Colon (tissue), 2 donors: Measurements from ENCODE around the gene RPS6KA3.
"Not testable (repeated sequence)": the region's sequence is repeated elsewhere in the genome, so short reads cannot be mapped to it uniquely, and the experiment has no call there.

ENCODE experiments used
- FAIRE-seq: peaks from 2 replicates; lab custom pipeline; 2012; peaks lifted over from hg19 to GRCh38; lab: Jason Lieb, UNC
- donor health status: control.
- donor health status: control.

RPS6KA3 gene

GRCh38 chrX:20141281-20142220 lies 125.2 kb downstream of the RPS6KA3 start, which contains the start of gene EIF1AX:
EIF1AX (minus strand) TSS chrX:20141838; CDS start chrX:20141640, 198 bp downstream.
- FAIRE-seq = peak; percentile 99

GRCh38 chrX:20140420-20140819 lies 126.3 kb downstream of the RPS6KA3 start:
- FAIRE-seq = peak; percentile 86

GRCh38 chrX:20139966-20140365 lies 126.7 kb downstream of the RPS6KA3 start:
- FAIRE-seq = no peak

- no peak for FAIRE-seq
Observed at GRCh38 chrX:20135944-20136343, 130.8 kb downstream of the RPS6KA3 start.

- FAIRE-seq = no peak
Observed at GRCh38 chrX:20132666-20133065, 134.0 kb downstream of the RPS6KA3 start.

- peak; percentile 24 for FAIRE-seq
Observed at GRCh38 chrX:20130357-20130756, 136.4 kb downstream of the RPS6KA3 start.

GRCh38 chrX:20129547-20129946 lies 137.2 kb downstream of the RPS6KA3 start:
- no peak for FAIRE-seq

GRCh38 chrX:20128670-20129069 lies 138.0 kb downstream of the RPS6KA3 start:
- FAIRE-seq = no peak

- peak; percentile 99 for FAIRE-seq
Observed at GRCh38 chrX:20127440-20127839, 139.3 kb downstream of the RPS6KA3 start.

- not testable (repeated sequence) for FAIRE-seq
Observed at GRCh38 chrX:20126833-20127232, 139.9 kb downstream of the RPS6KA3 start.

GRCh38 chrX:20124964-20125363 lies 141.7 kb downstream of the RPS6KA3 start:
- FAIRE-seq = no peak

GRCh38 chrX:20118065-20118824 lies 148.5 kb downstream of the RPS6KA3 start:
- FAIRE-seq = no peak

- FAIRE-seq = no peak
Observed at GRCh38 chrX:20116577-20117240, 150.0 kb downstream of the RPS6KA3 start, which contains the start of gene MAP7D2. MAP7D2 (minus strand) TSS chrX:20116907; CDS start chrX:20116879, 28 bp downstream.

GRCh38 chrX:20116087-20116576 lies 150.6 kb downstream of the RPS6KA3 start:
- FAIRE-seq = no peak

- FAIRE-seq = no peak
Observed at GRCh38 chrX:20112022-20112774, 154.5 kb downstream of the RPS6KA3 start.

GRCh38 chrX:20111271-20111670 lies 155.4 kb downstream of the RPS6KA3 start:
- no peak for FAIRE-seq

GRCh38 chrX:20101934-20102581 lies 164.7 kb downstream of the RPS6KA3 start:
- FAIRE-seq = no peak
